Breast epithelium (tissue), 4 donors: ENCODE data around the gene FERMT2. TPM values are rescaled to one million over a fixed set of nuclear protein-coding genes. Genes with fewer than 3 reads are reported as not detected.

Experiments used
- DNase-seq, 2 donors: peaks; one replicate each; pipeline ENCODE4 v3.0.0-alpha.2; 2019; ENCODE audit warnings: low spot score in 2 of 2
- H3K27ac ChIP-seq, 2 donors: fragments of 200-600 bp; sonication (generic) in 1 of 2; one replicate each; pipeline ENCODE4 v1.5.1; 2016 to 2019; ENCODE audit warnings: mild to moderate bottlenecking in 1 of 2
- H3K27me3 ChIP-seq, 2 donors: fragments of 200-600 bp; sonication (generic) in 1 of 2; one replicate each; pipeline versions ENCODE4 v1.5.1 to v1.6.0; 2017 to 2019; ENCODE audit warnings: control low read depth in 1 of 2, mild to moderate bottlenecking in 1 of 2
- H3K36me3 ChIP-seq: fragments of 200-600 bp; one replicate; pipeline ENCODE4 v1.5.1; 2019
- H3K4me1 ChIP-seq, 2 donors: fragments of 200-600 bp; sonication (generic); one replicate each; pipeline ENCODE4 v1.5.1; 2016 to 2019; ENCODE audit warnings: control low read depth in 1 of 2
- H3K4me3 ChIP-seq, 3 donors: fragments of 200-600 bp; sonication (generic); 1 replicate in 2 of 3; 2 replicates in 1 of 3; pipeline ENCODE4 v1.5.1; 2016 to 2019; ENCODE audit warnings: mild to moderate bottlenecking in 3 of 3, moderate library complexity in 2 of 3
- H3K9me3 ChIP-seq, 2 donors: fragments of 200-600 bp; sonication (generic) in 1 of 2; one replicate each; pipeline ENCODE4 v1.5.1; 2016 to 2019; ENCODE audit warnings: control low read depth in 1 of 2
- CTCF ChIP-seq, 3 donors: fragments of 450-650 bp; IDR thresholded peaks; one replicate each; pipeline ENCODE4 v1.5.1; 2016 to 2017; ENCODE audit warnings: antibody characterized with exemption in 3 of 3, mild to moderate bottlenecking in 3 of 3, moderate library complexity in 3 of 3
- POLR2A ChIP-seq: fragments of 450-650 bp; IDR thresholded peaks from one replicate; pipeline ENCODE4 v1.6.1; 2016; ENCODE audit warnings: antibody characterized with exemption, mild to moderate bottlenecking, moderate library complexity
- POLR2AphosphoS5 ChIP-seq, 3 donors: sonication (generic); formaldehyde crosslinking; IDR thresholded peaks; one replicate each; pipeline ENCODE4 v1.6.1; 2017; ENCODE audit warnings: antibody characterized with exemption in 3 of 3
- intact Hi-C: fragments of 100-400 bp; cut with DNase I; formaldehyde crosslinking; loops from one replicate; pipeline ENCODE4 v1.15.1; 2023; ENCODE audit warnings: low total_unique reads
- total RNA-seq, 3 donors: library from RNA; depleted of rRNA; stranded (reverse); fragments of >200 nt; gene quantifications; one replicate each; pipeline ENCODE4 v1.1.0, GENCODE V29; 2016

Gene FERMT2
- total RNA-seq, 3 donors from 2014 or later, result 87.8 to 203 (median 90.2) TPM

DNA sequence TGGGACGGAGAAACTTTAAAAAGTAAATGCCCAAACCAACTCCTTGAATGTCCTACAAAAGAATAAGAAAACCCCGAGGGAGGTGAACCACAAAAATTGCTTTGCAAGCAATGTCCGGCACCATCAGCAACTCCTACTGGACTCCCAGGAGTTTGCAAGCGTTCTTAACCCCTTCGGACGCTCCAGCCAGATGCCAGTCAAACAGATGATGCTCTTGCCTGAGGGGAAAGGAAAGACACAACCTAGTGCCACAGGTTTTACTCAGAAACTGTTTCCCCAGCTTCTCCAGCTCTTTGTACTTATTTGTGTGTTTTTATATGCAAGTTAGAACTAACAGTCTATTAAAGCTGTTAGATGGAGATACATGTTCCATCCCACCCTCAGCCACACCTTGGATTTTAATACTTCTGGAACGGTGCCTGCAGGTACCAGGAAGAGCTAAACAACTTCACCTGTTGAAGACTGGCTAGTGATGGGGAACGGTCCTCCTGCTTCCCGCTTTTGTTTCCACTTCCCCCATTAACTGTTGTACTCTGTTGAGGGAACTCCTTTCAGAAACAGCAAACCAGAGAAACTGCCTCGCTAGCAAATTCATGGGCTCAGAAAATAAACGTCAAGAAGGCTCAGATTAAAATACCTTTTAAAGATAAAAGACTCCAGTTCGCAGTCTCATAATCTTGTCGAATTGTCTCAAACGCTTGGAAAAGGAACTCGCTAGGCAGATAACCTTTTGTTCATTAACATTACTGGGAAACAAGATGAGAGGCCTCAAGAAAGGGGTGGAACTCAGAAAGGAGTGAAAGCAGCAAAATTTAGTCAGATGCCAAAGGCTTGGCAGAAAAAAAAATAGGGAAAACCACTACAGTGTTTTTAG lies 1.1 kb upstream of the FERMT2 start:
- Histone ChIP-seq H3K4me3 (peak overlapping the region; percentile 80 to 93 (median 83)), H3K27ac (peak overlapping the region; percentile 96 to 98), H3K27me3 (no peaks in the 10 kb centered on the region), H3K36me3 (no peaks in the 10 kb centered on the region), H3K9me3 (no peaks in the 10 kb centered on the region), H3K4me1 (peaks cover 0 to 4% of the 10 kb centered on the region in 2 donors)
- peak; percentile 55 to 59 for DNase-seq
- intact Hi-C loops, result loop anchor here (10.0 kb wide), 1 partner anchor 117 kb away; no protein-coding TSS in a partner anchor
- TF ChIP-seq CTCF (IDR thresholded peaks at IDR 0.05) (peak in 2 of 3 donors; percentile 29 to 37), POLR2AphosphoS5 (IDR thresholded peaks at IDR 0.05) (peak in 2 of 3 donors; percentile 9 to 48), POLR2A (no peak)

GRCh38 chr14:52950410-52950897 lies 396 bp downstream of the FERMT2 start:
- intact Hi-C loops, result loop anchor here (10.0 kb wide), 1 partner anchor 116 kb away; no protein-coding TSS in a partner anchor
- Histone ChIP-seq H3K4me3 (peak overlapping the region; percentile 80 to 93 (median 83)), H3K36me3 (no peaks in the 10 kb centered on the region), H3K9me3 (no peaks in the 10 kb centered on the region), H3K4me1 (peaks cover 0 to 4% of the 10 kb centered on the region in 2 donors), H3K27me3 (no peaks in the 10 kb centered on the region), H3K27ac (peak overlapping the region; percentile 96 to 98)
- TF ChIP-seq CTCF (IDR thresholded peaks at IDR 0.05) (peak in 1 of 3 donors; percentile 35), POLR2A (peak; percentile 2), POLR2AphosphoS5 (IDR thresholded peaks at IDR 0.05) (peak; percentile 34 to 78 (median 35))
- peak; percentile 51 to 61 for DNase-seq

- Histone ChIP-seq H3K27me3 (no peaks in the 10 kb centered on the region), H3K4me1 (peaks cover 0 to 4% of the 10 kb centered on the region in 2 donors), H3K9me3 (no peaks in the 10 kb centered on the region), H3K4me3 (peak overlapping the region; percentile 80 to 93 (median 83)), H3K36me3 (no peaks in the 10 kb centered on the region), H3K27ac (peak overlapping the region; percentile 96 to 98)
- TF ChIP-seq POLR2A (peak; percentile 36), CTCF (IDR thresholded peaks at IDR 0.05) (no peak), POLR2AphosphoS5 (IDR thresholded peaks at IDR 0.05) (no peak)
- no peak for DNase-seq
- intact Hi-C loops, result loop anchor here (10.0 kb wide), 1 partner anchor 115 kb away; no protein-coding TSS in a partner anchor
These were observed 990 bp downstream of the FERMT2 start for GRCh38 chr14:52949711-52950409.

GRCh38 chr14:52949249-52949648 lies 1.6 kb downstream of the FERMT2 start:
- intact Hi-C loops, result no loop called here
- peak overlapping the region; percentile 80 to 93 (median 83) for H3K4me3 ChIP-seq
- H3K27ac ChIP-seq, result peak overlapping the region; percentile 96 to 98
- H3K27me3 ChIP-seq, result no peaks in the 10 kb centered on the region
- TF ChIP-seq CTCF (IDR thresholded peaks at IDR 0.05) (no peak), POLR2AphosphoS5 (IDR thresholded peaks at IDR 0.05) (no peak), POLR2A (no peak)
- peaks cover 0 to 4% of the 10 kb centered on the region in 2 donors for H3K4me1 ChIP-seq
- H3K9me3 ChIP-seq, result no peaks in the 10 kb centered on the region
- H3K36me3 ChIP-seq, result no peaks in the 10 kb centered on the region
- DNase-seq, result no peak
